ENCODE results near the gene AJM1. TPM values are rescaled to one million over a fixed set of nuclear protein-coding genes. Genes with fewer than 3 reads are reported as not detected.

The AJM1 gene
- total RNA-seq, 2 donors from 2014 or later, result 10.4 to 11.1 TPM

DNA sequence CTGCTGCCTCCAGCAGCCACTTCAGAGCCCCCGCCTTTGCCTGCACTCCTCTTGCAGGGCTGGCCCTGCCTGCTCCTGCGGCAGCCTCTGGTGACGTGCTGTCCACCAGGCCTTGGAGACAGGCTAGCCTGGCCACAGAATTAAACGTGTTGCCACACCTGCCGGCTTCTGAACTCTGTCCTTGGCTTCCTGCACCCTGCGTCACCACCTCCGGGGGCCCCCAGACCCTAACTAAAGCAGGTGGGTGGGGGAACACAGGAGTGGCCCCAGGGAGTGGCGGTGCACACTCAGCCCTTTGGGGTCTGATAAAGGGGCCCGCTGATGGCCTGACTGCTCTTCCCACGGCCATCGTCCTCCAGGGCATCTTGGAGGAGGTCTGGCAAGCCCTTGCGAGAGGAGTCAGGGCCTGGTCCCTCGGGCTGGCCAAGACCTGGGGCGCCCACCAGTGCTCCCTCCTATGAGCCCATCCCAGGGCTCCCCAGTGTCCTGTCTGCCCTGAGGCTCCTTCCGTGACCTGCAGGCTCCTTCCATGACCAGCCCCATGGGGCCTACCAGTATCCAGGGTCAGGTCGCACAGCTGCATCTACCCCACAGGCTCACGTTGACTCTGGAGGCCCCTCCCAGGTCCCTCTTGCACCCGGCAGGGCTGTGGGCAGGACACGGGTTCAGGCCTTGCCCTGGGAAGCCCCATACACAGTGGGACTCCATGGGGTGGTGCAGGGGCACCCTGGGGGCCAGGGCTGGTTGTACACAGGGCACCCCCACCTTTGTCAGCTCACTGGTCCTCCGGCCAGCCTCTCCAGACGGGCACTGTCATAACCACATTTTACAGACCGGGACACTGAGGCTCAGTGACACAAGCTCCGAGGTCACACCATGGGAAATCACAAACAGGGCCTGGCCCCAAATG lies 8.8 kb downstream of the AJM1 start:
- ATAC-seq, result no peak
- intact Hi-C loops (cut with DNase I, micrococcal nuclease), result no loop called here
- peak; percentile 18 to 25 for DNase-seq

DNA sequence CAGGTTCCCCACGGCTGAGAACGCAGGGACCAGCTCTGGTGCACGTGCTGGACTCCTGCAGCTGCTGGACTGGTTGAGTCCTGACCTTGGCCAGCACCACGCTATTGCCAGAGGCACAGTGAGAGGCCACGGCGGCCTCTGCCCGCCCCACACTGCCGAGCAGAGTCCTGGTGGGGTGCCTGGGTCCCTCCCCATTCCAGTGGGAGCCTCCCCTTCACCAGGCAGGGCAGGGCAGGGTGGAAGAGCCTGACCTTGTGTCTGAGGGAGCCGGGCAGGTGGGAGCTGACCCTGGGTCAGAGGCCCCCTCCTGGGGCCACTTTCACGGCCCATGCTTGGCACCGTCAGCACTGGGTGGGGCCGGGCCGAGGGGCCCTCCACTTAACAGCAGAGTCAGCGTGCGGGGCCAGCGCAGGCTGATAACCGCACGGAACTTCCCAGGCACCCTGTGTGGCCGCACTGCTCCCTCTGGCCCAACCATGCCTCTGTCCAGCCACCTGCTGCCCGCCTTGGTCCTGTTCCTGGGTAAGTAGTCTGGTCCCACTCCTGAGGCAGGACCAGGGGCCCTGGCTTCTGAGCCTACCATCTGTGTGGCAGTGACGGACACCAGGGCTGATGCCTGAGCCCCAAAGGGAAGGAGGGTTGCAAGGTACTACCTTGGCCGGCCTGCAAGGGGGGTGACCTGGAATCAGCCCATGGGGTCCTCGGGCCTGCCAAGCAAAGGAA lies 9.8 kb downstream of the AJM1 start, which contains the start of gene MAMDC4:
MAMDC4 (plus strand) TSS at position 406 of the 723 bp plus-strand sequence; CDS start at position 477, 71 bp downstream.
- ATAC-seq (no peak), DNase-seq (peak; percentile 13 to 23)
- intact Hi-C loops (cut with DNase I, micrococcal nuclease), result no loop called here

DNA sequence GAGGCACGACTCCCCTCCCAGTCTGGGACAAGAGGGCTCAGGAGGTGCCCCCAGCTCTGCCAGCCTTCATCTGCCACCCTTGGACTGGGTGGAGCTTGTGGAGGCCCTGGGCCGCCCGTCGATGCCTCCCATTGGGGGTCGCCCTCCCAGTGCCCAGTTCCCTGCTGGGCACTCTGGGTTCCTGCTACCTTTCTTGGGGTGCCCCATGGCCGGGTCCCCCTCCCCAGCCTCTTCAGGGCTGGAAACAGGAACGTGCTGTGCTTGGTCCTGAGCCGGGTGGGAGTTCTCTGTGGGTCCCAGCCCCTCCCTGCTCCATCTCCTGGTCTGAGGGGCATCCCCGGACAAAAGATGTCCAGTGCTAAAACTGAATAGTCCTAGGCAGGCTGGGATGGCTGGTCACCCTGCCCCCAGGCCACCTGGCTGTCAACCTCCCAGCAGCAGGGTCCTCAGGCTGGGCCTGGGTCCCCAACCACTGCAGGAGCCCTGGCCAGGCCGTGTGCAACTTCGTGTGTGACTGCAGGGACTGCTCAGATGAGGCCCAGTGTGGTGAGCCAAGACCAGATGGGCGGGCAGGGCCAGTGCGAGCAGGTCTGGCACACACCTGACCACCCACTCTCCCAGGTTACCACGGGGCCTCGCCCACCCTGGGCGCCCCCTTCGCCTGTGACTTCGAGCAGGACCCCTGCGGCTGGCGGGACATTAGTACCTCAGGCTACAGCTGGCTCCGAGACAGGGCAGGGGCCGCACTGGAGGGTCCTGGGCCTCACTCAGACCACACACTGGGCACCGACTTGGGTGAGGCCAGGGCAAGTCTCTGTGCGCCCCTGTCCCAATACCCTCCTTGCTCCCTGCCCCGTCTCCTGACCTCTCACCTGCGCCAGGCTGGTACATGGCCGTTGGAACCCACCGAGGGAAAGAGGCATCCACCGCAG lies 10.7 kb downstream of the AJM1 start:
- ATAC-seq (no peak), DNase-seq (peak; percentile 9 to 25)
- intact Hi-C loops (cut with DNase I, micrococcal nuclease), result no loop called here

DNA sequence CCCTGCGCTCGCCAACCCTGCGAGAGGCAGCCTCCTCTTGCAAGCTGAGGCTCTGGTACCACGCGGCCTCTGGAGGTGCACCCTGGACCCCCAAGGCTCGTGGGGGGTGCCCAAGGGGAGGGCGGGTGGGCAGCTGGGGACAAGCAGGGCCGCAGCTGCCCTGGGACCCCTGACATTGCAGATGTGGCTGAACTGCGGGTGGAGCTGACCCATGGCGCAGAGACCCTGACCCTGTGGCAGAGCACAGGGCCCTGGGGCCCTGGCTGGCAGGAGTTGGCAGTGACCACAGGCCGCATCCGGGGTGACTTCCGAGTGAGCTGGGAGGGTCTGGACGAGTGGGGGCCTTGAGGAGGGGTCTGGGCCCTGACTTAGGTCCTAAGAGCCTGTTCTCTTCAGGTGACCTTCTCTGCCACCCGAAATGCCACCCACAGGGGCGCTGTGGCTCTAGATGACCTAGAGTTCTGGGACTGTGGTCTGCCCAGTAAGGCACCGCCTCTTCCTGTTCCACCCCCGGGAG lies 11.4 kb downstream of the AJM1 start:
- ATAC-seq, result no peak
- intact Hi-C loops (cut with DNase I, micrococcal nuclease), result no loop called here
- DNase-seq, result peak; percentile 24 to 27

DNA sequence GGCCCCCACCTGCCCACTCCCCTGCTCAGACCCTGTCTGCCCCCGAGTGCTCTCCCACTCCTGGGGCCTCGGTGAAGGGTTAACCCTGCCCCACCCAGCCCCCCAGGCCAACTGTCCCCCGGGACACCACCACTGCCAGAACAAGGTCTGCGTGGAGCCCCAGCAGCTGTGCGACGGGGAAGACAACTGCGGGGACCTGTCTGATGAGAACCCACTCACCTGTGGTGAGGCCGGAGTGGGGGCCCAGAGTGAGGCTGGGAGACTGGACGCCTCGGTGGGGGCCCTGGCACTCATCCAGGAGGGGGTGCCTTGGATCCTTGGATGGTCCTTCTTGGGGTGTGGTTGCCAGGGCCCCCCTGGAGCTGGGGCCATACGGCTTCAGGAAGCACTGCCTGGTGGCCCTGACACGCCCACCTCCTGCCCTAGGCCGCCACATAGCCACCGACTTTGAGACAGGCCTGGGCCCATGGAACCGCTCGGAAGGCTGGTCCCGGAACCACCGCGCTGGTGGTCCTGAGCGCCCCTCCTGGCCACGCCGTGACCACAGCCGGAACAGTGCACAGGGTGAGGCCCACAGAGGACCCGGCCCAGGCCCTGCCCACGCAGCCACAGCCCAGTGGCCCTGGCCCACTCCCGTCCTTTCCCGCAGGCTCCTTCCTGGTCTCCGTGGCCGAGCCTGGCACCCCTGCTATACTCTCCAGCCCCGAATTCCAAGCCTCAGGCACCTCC lies 12.0 kb downstream of the AJM1 start:
- no peak for ATAC-seq
- peak; percentile 27 to 28 for DNase-seq
- intact Hi-C loops (cut with DNase I, micrococcal nuclease), result no loop called here

DNA sequence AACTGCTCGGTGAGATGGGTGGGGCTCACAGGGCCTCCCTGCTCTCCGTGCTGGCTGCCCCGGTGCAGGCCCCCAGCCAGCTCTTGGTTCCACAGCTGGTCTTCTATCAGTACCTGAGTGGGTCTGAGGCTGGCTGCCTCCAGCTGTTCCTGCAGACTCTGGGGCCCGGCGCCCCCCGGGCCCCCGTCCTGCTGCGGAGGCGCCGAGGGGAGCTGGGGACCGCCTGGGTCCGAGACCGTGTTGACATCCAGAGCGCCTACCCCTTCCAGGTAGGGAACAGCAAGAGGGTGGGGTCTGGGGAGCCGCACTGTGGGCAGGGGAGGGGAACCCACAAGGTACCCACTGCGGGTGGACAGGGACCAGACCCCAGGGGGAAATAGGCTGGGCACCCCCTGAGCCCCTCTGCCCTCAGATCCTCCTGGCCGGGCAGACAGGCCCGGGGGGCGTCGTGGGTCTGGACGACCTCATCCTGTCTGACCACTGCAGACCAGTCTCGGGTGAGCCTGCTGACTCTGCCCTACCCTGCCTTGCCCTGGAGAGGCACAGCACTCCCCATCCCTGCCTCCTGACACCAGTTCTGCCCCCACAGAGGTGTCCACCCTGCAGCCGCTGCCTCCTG lies 12.7 kb downstream of the AJM1 start:
- no peak for ATAC-seq
- intact Hi-C loops (cut with DNase I, micrococcal nuclease), result no loop called here
- no peak for DNase-seq

DNA sequence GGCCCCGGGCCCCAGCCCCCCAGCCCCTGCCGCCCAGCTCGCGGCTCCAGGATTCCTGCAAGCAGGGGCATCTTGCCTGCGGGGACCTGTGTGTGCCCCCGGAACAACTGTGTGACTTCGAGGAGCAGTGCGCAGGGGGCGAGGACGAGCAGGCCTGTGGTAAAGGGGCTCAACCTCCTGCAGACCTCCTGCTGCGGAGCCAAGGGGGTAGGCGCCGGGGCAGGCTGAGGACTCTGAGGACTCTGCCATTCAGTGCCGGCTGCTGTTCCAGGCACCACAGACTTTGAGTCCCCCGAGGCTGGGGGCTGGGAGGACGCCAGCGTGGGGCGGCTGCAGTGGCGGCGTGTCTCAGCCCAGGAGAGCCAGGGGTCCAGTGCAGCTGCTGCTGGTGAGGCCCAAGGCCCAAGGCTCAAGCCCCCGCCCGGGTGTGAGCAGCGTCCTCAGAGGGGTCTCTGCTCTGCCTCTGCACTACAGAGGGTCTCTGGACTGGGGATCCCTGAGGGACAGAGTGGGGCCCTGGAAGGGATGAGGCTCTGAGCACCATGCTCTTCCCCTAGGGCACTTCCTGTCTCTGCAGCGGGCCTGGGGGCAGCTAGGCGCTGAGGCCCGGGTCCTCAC lies 13.3 kb downstream of the AJM1 start:
- intact Hi-C loops (cut with DNase I, micrococcal nuclease), result no loop called here
- ATAC-seq (no peak), DNase-seq (peak; percentile 11 to 23)

DNA sequence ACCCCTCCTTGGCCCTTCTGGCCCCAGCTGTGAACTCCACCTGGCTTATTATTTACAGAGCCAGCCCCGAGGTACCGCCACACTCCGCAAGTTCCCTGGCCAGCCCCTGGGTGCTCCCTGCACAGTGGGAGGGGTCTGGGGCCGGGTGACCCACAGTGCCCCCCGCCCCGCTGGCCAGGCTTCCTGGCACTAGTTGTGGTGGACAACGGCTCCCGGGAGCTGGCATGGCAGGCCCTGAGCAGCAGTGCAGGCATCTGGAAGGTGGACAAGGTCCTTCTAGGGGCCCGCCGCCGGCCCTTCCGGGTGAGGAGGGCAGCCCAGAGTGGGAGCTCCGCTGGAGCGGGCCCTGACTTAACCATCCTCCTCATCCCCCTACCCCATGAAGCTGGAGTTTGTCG lies 13.8 kb downstream of the AJM1 start:
- ATAC-seq (no peak), DNase-seq (peak; percentile 9 to 23)
- intact Hi-C loops (cut with DNase I, micrococcal nuclease), result no loop called here

DNA sequence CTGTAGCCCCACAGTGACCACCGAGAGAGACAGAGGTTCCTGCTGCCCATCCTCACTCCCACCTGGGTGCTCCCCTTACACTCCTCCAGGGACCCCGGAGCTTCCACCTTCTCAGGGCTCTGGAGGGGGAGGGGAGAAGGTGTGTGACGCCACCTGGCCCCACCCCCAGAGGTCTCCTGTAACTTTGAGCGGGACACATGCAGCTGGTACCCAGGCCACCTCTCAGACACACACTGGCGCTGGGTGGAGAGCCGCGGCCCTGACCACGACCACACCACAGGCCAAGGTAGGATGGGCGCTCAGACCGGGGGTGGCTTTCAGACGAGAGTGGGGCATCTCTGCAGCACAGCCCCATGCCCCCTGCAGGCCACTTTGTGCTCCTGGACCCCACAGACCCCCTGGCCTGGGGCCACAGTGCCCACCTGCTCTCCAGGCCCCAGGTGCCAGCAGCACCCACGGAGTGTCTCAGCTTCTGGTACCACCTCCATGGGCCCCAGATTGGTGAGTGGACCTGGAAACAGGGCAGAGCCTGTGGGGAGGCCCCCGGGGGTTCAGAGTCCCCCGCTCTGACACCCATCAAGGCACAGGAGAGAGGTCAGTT lies 14.4 kb downstream of the AJM1 start:
- ATAC-seq (no peak), DNase-seq (peak in 1 of 2 donors; percentile 29)
- intact Hi-C loops (cut with DNase I, micrococcal nuclease), result no loop called here

DNA sequence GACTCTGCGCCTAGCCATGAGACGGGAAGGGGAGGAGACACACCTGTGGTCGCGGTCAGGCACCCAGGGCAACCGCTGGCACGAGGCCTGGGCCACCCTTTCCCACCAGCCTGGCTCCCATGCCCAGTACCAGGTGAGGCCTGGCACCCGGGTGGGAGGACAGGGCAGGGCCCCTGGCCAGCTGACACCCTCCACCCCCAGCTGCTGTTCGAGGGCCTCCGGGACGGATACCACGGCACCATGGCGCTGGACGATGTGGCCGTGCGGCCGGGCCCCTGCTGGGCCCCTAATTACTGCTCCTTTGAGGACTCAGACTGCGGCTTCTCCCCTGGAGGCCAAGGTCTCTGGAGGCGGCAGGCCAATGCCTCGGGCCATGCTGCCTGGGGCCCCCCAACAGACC lies 14.9 kb downstream of the AJM1 start:
- DNase-seq (peak in 1 of 2 donors; percentile 14), ATAC-seq (no peak)
- intact Hi-C loops (cut with DNase I, micrococcal nuclease), result no loop called here

DNA sequence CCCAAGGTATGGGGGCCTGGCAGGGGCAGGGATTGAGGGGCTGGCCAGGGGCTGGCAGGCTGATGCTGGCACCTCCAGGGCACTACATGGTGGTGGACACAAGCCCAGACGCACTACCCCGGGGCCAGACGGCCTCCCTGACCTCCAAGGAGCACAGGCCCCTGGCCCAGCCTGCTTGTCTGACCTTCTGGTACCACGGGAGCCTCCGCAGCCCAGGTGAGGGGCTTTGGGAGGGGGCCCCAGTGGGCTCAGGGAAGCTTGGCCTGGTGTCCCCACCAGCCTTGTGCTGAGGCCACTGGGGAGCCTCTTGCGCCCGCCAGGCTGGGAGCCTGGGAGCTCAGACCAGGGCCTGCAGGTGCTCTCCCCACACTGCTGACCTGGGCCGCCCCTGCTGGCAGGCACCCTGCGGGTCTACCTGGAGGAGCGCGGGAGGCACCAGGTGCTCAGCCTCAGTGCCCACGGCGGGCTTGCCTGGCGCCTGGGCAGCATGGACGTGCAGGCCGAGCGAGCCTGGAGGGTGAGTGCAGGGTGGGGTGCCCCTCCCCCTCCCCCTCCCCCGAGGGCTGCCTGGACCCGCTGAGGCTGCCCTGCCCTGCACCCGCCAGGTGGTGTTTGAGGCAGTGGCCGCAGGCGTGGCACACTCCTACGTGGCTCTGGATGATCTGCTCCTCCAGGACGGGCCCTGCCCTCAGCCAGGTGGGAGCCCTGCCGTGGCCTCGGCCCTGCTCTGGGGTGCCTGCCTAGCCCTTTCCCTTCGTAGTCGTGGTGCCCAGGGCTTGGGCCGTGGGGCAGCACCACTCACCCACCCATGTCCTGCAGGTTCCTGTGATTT lies 15.5 kb downstream of the AJM1 start:
- intact Hi-C loops (cut with DNase I, micrococcal nuclease), result no loop called here
- DNase-seq (peak; percentile 85 to 86), ATAC-seq (peak; percentile 59)

DNA sequence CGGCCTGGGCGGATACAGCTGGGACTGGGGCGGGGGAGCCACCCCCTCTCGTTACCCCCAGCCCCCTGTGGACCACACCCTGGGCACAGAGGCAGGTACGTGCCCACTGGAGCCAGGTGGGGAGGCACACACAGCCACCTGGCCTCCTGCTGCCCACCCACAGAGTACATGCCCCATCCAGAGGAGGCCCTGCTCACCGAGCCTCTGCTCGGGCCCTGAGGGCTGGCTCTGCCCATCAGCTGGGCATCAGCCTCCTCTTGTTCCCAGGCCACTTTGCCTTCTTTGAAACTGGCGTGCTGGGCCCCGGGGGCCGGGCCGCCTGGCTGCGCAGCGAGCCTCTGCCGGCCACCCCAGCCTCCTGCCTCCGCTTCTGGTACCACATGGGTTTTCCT lies 16.2 kb downstream of the AJM1 start:
- DNase-seq (no peak), ATAC-seq (peak; percentile 3)
- intact Hi-C loops (cut with DNase I, micrococcal nuclease), result no loop called here

DNA sequence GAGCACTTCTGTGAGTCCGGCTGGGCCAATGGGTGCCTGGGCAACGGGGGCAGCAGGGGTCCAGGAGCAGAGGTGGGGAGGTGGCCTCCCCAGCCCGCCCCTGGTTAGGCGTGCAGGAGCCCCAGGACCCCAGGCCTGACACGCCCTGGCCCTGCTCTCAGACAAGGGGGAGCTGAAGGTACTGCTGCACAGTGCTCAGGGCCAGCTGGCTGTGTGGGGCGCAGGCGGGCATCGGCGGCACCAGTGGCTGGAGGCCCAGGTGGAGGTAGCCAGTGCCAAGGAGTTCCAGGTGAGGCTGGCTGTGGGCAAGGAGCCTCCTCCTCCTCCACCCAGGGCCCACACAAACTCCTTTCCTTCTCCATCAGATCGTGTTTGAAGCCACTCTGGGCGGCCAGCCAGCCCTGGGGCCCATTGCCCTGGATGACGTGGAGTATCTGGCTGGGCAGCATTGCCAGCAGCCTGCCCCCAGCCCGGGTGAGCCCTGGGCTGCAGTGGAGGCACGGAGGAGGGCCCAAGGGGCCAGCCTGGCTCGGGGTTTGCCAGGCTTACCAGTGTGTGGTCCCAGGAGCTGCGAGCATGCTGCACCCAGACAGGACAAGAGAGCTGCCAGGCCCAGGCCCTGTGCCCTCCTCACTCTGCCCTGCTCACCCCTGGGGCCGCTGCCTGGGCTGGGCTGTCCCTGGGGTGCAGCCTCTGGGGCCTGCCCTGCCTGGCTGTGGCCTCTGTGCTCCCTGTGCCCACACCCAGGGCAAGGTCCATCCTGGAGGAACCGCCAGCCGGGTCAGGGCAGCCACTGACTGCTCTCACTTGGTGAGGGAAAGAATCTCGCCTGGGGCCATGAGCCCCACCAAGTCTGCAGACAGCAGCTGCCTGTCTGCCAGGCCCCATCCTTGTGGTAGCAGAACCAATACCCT lies 16.8 kb downstream of the AJM1 start:
- intact Hi-C loops (cut with DNase I, micrococcal nuclease), result no loop called here
- DNase-seq (peak; percentile 89 to 93), ATAC-seq (peak; percentile 76)

DNA sequence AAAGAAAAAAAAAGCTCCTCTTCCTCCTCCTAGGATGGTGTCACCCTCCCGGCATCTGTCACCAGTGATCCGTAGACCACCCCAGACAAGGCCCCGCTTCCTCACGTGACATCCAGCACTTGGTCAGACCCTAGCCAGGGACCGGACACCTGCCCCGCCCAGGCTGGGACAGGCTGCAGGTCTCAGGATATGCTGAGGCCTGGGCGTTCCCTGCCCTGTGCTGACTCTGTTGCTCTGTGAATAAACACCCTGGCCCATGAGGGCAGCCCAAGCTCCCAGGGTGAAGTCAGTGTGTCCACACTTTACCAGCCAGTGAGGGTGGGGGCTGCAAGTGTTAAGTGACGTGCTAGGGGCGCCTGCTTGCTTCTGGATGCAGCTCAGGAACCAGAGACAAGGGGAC lies 18.3 kb downstream of the AJM1 start:
- ATAC-seq (peak; percentile 16), DNase-seq (peak; percentile 48 to 64)
- intact Hi-C loops (cut with DNase I, micrococcal nuclease), result no loop called here
